NCI-H345 treated with DMSO at 0.1 percent for 48 hours (cell line): ENCODE results near the gene ADAMTSL3.

Source experiments
- DNase-seq: peaks from one replicate; lab custom pipeline; 2025; ENCODE audit not compliant: unreplicated experiment; lab: John Stamatoyannopoulos, UW

The ADAMTSL3 gene

GRCh38 chr15:83918011-83918410 is 264.1 kb downstream of the ADAMTSL3 start:
- DNase-seq, result no peak

DNA sequence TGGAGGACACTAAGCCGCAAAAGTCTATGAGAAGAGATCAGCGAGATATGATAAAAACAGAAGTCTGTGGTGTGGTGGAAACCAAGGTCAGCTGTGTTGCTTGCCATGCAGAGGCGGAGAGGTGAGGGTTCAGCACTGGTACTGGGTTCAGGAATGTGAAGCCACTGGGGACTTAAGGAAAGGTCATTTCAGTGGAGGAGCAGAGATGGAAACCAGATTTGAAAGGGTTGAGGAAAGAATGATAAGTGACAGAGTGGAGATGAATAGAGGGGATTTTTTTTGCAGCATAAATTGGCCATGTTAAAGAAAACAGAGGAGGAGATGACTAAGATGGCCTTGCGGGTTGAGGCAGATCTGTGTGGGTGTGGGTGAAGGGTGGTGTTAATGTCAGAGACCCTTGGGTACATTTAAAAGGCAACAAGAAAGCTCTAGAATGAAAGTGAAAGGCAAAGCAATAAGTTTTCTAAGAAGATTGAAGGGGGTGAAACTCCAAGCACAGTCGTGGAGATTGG is 265.5 kb downstream of the ADAMTSL3 start:
- no peak for DNase-seq

DNA sequence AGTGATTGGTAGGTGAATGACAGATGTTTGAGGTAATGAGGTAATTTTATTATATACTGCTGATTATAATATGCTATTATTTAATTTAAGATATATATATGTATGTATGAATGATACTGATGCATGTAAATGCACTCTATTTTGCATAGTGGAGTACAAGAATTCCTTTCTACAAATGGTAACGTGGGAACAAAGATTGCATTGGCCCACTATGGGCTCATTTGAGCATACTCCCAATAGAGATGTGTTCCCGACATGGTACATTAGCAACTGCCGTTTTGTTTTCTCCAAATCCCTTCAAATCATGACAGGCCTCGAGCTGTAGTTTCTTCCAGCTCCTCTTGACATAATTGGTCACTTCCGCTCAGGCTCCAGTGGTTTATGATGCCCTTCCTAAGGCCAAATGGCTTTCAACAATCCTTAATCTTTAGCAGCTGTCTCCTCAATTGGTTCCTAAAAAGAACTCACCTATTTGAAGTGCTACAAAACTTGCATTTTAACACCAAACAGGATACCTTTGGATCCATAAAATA is 266.1 kb downstream of the ADAMTSL3 start:
- DNase-seq, result no peak

GRCh38 chr15:83922649-83923294 is 268.8 kb downstream of the ADAMTSL3 start:
- DNase-seq, result no peak

DNA sequence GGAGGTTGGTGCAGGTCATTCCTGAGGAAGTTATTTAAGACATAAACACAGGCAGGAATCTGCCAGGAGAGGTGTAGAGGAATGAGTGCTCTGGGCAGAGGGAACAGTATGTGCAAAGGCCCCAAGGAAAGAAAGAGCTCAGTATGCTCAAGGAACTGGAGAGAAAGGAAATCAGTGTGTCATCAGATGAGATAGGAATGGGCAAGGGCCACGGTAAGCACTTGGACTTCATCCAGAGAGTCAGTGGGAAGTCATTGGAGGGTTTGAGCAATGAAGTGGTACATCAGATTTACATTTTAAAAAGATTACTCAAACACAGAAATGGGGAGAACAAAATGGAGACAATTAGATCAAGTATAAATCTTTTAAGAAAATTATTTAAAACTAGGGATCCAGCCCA is 272.2 kb downstream of the ADAMTSL3 start:
- no peak for DNase-seq

- no peak for DNase-seq
Measured at GRCh38 chr15:83927704-83928391, 273.9 kb downstream of the ADAMTSL3 start.

DNA sequence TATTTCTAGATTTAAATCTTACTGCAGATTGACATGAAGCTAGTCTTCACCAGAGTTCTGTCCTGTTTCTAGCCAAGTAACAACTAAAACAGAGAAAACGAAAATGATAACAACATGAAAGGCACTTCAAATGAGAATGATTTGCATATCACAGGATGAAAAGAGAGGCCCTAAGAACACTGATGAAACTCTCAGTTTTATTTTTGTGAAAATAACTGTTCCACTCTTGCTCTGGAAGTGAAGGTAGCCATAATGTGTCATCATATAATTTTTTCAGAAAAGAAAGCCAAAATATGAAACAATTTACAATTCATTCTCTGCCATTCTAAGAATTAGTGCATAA is 274.4 kb downstream of the ADAMTSL3 start:
- DNase-seq, result no peak

DNA sequence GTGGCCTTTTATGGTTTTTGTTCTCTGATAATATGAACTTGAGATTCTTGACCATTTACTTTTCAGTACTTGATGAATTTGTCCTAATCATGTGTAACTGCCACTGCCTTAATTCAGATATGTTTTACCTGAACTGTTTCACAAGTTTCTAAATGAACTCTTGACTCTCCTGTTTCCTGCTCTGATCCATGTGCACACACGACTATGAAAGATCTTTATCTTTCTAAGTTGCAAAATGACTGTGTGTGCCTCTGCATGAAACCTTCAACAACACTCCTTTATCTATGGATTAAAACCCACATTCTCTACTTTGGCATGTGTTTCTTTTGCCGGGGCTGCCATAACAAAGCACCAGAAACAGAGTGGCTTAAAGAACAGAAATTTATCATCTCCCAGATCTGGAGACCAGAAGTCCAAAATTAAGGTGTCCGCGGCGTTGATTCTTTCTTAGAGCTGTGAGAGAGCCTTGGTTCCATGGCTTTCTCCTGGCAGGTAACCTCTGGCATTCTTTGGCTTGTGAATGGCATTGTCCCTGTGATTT is 275.0 kb downstream of the ADAMTSL3 start:
- no peak for DNase-seq

DNA sequence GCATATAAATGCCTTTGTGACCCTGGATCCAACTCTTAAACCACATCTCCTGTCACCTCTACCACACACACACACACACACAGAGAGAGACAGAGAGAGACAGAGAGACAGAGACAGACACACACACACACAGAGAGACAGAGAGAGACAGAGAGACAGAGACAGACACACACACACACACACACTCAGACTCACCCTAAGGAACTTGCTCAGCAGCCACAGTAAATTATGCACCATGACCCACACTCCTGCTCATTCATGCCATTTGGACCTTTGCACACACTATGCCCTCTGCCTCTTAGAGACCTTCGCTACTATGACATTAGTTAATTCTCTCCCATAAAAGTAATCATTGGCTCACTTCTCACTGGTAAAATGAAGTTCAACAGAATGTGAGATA is 275.7 kb downstream of the ADAMTSL3 start:
- DNase-seq, result no peak

DNA sequence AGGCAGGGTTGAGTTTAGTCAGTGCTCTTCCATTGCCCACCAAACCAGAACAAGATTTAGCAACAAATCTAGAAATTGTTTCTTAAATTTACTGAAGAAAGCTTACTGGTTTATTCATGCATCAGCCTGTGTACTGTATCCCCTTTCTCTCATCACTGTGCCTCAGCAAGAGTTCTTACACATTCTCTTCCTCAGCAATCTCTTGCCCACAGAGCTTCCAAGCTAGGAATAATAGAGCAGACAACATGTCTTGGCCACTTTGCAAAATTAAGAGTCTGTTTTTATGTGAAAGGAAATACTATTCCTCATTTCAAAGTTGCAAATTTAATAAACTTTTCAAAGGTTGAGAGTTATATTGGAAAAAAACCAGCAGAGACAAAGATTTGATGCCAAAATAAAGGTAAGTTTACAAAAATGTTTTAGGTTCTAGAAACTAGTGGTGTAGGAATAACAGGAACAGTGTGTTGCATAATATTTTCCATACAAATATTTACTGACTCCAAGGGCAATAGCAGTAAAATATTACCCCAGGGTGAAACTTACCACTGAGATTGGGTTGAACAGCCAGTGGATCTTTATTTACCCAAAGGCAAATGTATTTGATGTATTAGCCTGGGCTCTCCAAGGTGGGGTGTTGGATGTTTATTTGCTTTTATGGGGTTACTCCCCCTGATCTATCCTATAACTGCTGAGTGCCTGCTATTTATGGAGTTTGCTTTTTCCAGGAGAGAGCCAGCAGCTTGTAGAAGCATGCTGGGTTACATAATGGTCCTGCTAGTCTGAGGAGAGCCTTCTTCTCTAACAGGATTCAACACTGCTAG is 276.7 kb downstream of the ADAMTSL3 start:
- DNase-seq, result no peak

DNA sequence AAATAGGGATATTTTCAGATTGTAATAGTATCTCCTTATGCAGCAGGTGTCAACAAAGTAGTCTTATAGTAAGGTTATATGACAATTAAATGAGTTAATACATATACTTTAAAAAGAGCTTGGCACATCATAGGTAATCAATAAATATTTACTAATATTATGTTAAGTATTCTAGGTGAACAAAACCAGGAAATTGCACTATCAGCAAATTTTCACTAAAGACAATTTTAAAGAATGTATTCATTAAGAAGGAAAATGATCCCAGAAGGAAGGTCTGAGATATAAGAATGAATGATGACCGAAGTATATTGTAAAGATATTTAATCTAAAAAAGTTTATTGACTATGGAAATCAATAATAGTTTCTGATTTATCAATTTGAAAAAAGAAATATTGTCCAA is 281.9 kb downstream of the ADAMTSL3 start:
- DNase-seq, result no peak

DNA sequence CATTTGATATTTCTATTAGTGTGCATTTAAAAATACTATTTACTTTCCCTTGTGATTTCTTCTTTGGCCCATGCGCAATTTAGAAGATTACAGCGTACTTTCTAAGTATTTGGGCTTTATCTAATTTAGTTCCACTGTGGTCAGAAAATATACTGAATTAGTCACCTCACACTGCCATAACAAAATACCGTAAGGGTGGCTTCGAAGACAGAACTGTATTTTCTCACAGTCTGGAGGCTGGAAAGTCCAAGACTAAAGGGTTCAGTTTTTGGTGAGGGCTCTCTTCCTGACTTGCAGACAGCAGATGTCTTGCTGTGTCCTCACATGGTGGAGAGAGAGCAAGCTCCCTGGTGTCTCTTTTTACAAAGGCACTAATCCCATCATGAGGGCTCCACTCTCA is 286.2 kb downstream of the ADAMTSL3 start:
- DNase-seq, result no peak

DNA sequence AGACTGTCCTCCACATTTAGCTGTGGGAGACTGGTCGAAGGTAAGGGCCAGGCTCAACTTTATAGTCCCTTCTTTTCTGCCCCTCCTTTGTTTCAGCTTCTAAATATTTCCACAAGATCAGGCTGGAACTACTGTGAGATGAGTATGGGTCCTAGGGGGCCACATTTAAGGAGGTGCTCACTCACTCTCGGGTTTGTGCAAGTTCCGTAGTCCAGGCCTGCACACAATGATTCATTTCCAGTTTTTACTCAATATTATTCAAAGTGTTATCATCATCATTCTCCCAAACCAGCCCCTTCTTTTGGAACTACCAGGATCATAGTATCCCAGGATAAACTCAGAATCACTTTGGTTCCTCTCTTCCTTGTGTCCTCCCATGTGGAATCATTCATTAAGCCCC is 289.1 kb downstream of the ADAMTSL3 start:
- no peak for DNase-seq

DNA sequence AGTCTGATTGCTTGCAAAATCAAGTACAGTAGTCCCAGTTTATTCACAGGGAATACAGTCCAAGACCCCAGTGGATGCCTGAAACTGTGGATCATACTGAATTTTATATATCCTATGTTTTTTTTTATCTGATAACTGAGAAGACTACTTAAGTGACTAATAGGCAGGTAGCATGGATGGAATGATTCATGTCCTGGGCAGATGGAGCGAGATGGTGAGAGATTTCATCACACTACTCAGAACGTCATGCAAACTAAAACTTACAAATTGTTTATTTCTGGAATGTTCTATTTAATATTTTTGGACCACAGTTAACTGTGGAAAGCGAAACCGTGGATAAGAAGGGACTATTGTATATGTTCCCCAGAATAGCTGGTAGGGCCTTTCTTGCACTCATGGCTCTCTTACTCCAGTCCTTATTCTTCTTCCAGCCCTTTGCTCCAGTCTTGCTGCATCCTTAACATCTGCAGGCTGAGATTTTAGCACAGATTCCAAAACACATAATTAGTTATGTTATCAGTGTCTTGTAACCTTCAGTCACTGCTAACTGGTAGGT is 290.0 kb downstream of the ADAMTSL3 start:
- DNase-seq, result no peak

- no peak for DNase-seq
Measured at GRCh38 chr15:83947156-83947555, 293.2 kb downstream of the ADAMTSL3 start.

- no peak for DNase-seq
Measured at GRCh38 chr15:83954506-83954905, 300.6 kb downstream of the ADAMTSL3 start.

DNA sequence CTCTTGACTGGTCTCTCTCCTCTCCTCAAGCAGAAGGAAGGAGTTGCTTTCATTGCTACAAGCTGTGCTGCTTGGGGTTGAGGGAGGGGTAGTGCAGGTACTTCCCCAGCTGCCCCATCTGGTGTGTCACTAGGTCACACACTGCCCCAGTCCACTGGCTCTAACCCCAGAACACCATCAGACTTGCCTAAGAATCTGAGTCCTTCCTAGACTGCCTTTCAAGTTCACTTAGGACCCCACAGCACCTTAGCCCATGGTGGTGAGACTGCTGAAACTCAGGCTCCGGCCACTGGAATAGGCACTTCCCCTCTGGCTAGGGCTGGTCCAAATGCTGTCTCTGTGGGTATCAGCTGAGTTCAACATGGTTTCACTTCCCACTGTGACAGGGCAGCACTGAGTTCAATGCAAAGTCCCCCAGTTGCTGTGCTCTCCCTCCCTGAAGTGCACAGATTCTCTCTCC is 301.9 kb downstream of the ADAMTSL3 start:
- no peak for DNase-seq

GRCh38 chr15:83956887-83957286 is 303.0 kb downstream of the ADAMTSL3 start:
- DNase-seq, result no peak

DNA sequence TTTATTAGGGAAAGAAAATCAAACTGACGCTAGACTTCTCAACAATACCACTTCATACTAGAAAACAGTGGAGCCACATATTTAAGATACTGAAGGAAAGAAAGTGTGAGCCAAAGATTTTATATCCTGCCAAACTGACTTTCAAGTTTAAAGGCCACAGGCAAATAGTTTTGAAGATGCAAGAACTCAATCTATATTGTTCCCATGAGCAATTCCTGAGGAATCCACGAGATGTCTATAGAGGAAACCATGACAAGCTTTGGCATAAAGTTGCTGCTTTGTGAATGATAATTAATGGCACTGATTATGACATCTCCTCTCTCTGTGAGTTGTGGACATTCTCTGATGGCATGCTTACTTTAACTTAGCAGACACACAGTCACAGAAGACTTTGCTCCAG is 305.6 kb downstream of the ADAMTSL3 start:
- DNase-seq, result no peak

DNA sequence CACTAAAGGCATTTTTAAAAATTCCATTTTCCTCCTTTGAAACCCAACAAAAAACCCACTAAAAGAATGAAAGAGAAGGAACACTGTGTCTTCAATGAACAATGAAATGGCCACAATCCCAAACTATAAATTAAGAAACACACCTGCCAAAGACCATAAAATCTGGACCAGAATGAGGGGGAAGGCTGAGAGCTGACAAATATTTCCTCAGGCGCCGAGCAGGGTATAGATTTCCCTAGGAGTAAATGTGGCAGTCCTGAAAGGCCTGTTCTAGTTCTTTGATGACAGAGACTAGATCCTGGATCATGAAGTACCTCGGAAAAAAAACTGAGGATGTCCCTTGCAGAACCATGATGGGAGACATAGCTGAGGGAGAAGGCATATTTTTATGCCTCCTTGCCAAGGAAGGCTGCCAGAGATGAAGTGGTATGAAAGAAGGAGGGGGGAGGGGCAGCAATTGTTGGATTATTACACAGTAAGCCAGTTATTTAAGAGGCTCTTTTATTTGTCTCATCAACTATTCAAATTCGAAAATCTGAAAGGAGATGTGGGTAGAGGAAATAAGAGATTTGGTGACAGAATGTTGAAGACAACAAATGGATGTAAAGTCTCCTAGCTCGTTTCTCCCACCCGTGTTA is 306.4 kb downstream of the ADAMTSL3 start:
- DNase-seq, result no peak

DNA sequence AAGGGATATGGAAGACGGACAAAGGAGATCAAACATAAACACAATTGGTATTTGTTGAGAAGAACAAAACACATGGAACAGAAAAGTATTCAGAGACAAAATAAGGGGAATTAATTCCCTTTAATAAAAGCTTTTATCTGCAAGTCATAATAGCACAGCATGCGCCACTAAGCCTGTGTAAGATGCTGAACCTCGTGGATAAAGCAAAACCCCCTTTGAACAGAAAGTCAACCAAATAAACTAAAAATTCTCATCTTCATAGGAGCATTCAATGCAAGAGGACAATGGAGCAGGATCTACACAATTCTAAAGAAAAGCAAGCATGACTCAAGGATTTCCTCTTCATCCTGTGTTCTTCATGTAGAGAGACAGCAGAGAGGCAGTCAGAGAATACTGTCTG is 307.4 kb downstream of the ADAMTSL3 start:
- no peak for DNase-seq
